GM23248 (cell line): ENCODE measurements around the gene DHFR2. TPM values are rescaled to one million over a fixed set of nuclear protein-coding genes. Genes with fewer than 3 reads are reported as not detected.

ENCODE experiments used
- DNase-seq: peaks from one replicate; pipeline ENCODE4 v3.0.0-alpha.2; 2015
- H2AFZ ChIP-seq: fragments of 200-600 bp; sonication (generic); 2 replicates; pipeline ENCODE4 v1.6.1; 2016; ENCODE audit warnings: antibody characterized with exemption
- H3F3A ChIP-seq: fragments of 200-600 bp; sonication (generic); 2 replicates; pipeline ENCODE4 v1.6.1; 2016; ENCODE audit warnings: mild to moderate bottlenecking, antibody characterized with exemption, mixed run types; ENCODE audit not compliant: insufficient read depth
- H3K27ac ChIP-seq: fragments of 200-600 bp; sonication (generic); 2 replicates; pipeline ENCODE4 v1.5.1; 2016; ENCODE audit warnings: mild to moderate bottlenecking
- H3K27me3 ChIP-seq: fragments of 200-600 bp; sonication (generic); replicated peaks from 2 replicates; pipeline ENCODE4 v1.6.1; 2016; ENCODE audit warnings: mild to moderate bottlenecking; ENCODE audit not compliant: insufficient read depth
- H3K36me3 ChIP-seq: fragments of 200-600 bp; sonication (generic); 2 replicates; pipeline ENCODE4 v1.6.1; 2016; ENCODE audit warnings: low read depth, mild to moderate bottlenecking
- H3K4me1 ChIP-seq: fragments of 200-600 bp; sonication (generic); 2 replicates; pipeline ENCODE4 v1.6.1; 2016; ENCODE audit warnings: mild to moderate bottlenecking; ENCODE audit not compliant: insufficient read depth
- H3K4me2 ChIP-seq: fragments of 200-600 bp; sonication (generic); one replicate; pipeline ENCODE4 v1.6.1; 2016; ENCODE audit warnings: mild to moderate bottlenecking; ENCODE audit not compliant: unreplicated experiment
- H3K4me3 ChIP-seq: fragments of 200-600 bp; sonication (generic); 2 replicates; pipeline ENCODE4 v1.5.1; 2016; ENCODE audit warnings: mild to moderate bottlenecking
- H3K79me2 ChIP-seq: fragments of 200-600 bp; sonication (generic); 2 replicates; pipeline ENCODE4 v1.6.1; 2016; ENCODE audit warnings: mild to moderate bottlenecking; ENCODE audit not compliant: insufficient read depth
- H3K9ac ChIP-seq: fragments of 200-600 bp; sonication (generic); 2 replicates; pipeline ENCODE4 v1.6.1; 2016; ENCODE audit warnings: mild to moderate bottlenecking
- H3K9me2 ChIP-seq: fragments of 200-600 bp; sonication (generic); 2 replicates; pipeline ENCODE4 v1.6.1; 2016; ENCODE audit warnings: mixed run types, mild to moderate bottlenecking, moderate library complexity; ENCODE audit not compliant: insufficient read depth
- H3K9me3 ChIP-seq: fragments of 200-600 bp; sonication (generic); one replicate; pipeline ENCODE4 v1.6.1; 2017; ENCODE audit warnings: low read depth
- H4K20me1 ChIP-seq: fragments of 200-600 bp; sonication (generic); 2 replicates; pipeline ENCODE4 v1.6.0; 2016; ENCODE audit not compliant: insufficient read depth
- EZH2 ChIP-seq: fragments of 200-600 bp; sonication (generic); IDR thresholded peaks from 2 replicates; pipeline ENCODE4 v1.6.1; 2018; ENCODE audit warnings: antibody characterized with exemption, mild to moderate bottlenecking; ENCODE audit not compliant: insufficient read depth, poor library complexity, severe bottlenecking
- EZH2phosphoT487 ChIP-seq: fragments of 200-600 bp; sonication (generic); IDR thresholded peaks from 2 replicates; pipeline ENCODE4 v1.6.1; 2018; ENCODE audit warnings: antibody characterized with exemption, moderate library complexity, mild to moderate bottlenecking, low read depth; ENCODE audit not compliant: insufficient read depth
- WGBS, 2 experiments: methylation state at CpG; one replicate each; pipeline ENCODE4 v1.1.6; 2015 to 2017; ENCODE audit warnings: low lambda C conversion rate in 2 of 2, low coverage in 1 of 2; ENCODE audit errors: missing lambda C conversion rate in 2 of 2; 5-methylcytosine and 5-hydroxymethylcytosine counted together
- in situ Hi-C: fragments of 300-500 bp; cut with MboI; formaldehyde crosslinking; loops from 2 replicates; pipeline ENCODE4 v1.15.0; 2020
- polyA plus RNA-seq: library from polyadenylated mRNA; unstranded; fragments of >200 nt; fragmentation: Nextera tagmentation; extraction: Ambion mirVana; gene quantifications from 2 replicates; pipeline ENCODE4 v1.2.1, GENCODE V29; 2016
- total RNA-seq: library from RNA; depleted of rRNA; stranded (reverse); fragments of >200 nt; shearing (Covaris generic); gene quantifications from 2 replicates; pipeline ENCODE4 v1.2.3, GENCODE V29; 2014

DHFR2 gene
- total and polyA plus RNA-seq, 2 experiments from 2014 or later, result 3.9 to 4.1 TPM

- Histone ChIP-seq H4K20me1 (no peaks in the 10 kb centered on the region), H3K4me2 (no peak overlapping the region), H3K4me1 (no peaks in the 10 kb centered on the region), H3K36me3 (peaks cover 22% of the 10 kb centered on the region), H3K27me3 (no peaks in the 10 kb centered on the region), H3K79me2 (no peaks in the 10 kb centered on the region), H3K9me2 (no peaks in the 10 kb centered on the region), H3F3A (0 out of 2 replicates have a peak, but pooled peaks cover 3% of the 10 kb centered on the region), H3K4me3 (no peak overlapping the region), H3K27ac (no peak overlapping the region), H3K9me3 (no peaks in the 10 kb centered on the region), H2AFZ (no peak overlapping the region), H3K9ac (no peak overlapping the region)
- in situ Hi-C loops, result no loop called here
- TF ChIP-seq EZH2phosphoT487, result no peak
- TF ChIP-seq EZH2, result no peak
- WGBS, 2 experiments, result 45 to 52% methylated on average over 4 of the region's 4 CpGs
- peak; percentile 45 for DNase-seq
Measured at GRCh38 chr3:94101860-94102259, 39.1 kb upstream of the DHFR2 start.

- H3K27me3 ChIP-seq, result no peaks in the 10 kb centered on the region
- in situ Hi-C loops, result no loop called here
- 0 out of 2 replicates have a peak, but pooled peaks cover 3% of the 10 kb centered on the region for H3F3A ChIP-seq
- no peak overlapping the region for H3K4me2 ChIP-seq
- no peak for DNase-seq
- WGBS, 2 experiments, result 95 to 100% methylated on average over 1 of the region's 1 CpG
- no peaks in the 10 kb centered on the region for H3K9me2 ChIP-seq
- H3K9me3 ChIP-seq, result no peaks in the 10 kb centered on the region
- H2AFZ ChIP-seq, result no peak overlapping the region
- TF ChIP-seq EZH2phosphoT487, result no peak
- no peak for TF ChIP-seq EZH2
- no peaks in the 10 kb centered on the region for H4K20me1 ChIP-seq
- H3K4me3 ChIP-seq, result no peak overlapping the region
- peaks cover 26% of the 10 kb centered on the region for H3K36me3 ChIP-seq
- no peaks in the 10 kb centered on the region for H3K79me2 ChIP-seq
- H3K27ac ChIP-seq, result no peak overlapping the region
- no peak overlapping the region for H3K9ac ChIP-seq
- no peaks in the 10 kb centered on the region for H3K4me1 ChIP-seq
Measured at GRCh38 chr3:94099311-94099710, 36.6 kb upstream of the DHFR2 start.

GRCh38 chr3:94098452-94098851 is 35.7 kb upstream of the DHFR2 start:
- H3K36me3 ChIP-seq, result peaks cover 26% of the 10 kb centered on the region
- no peak overlapping the region for H3K4me3 ChIP-seq
- DNase-seq, result peak; percentile 29
- H3K9me2 ChIP-seq, result no peaks in the 10 kb centered on the region
- no peaks in the 10 kb centered on the region for H3K27me3 ChIP-seq
- H3K9ac ChIP-seq, result no peak overlapping the region
- 0 out of 2 replicates have a peak, but pooled peaks cover 3% of the 10 kb centered on the region for H3F3A ChIP-seq
- 71 to 75% methylated on average over 3 of the region's 3 CpGs for WGBS, 2 experiments
- no peak overlapping the region for H3K4me2 ChIP-seq
- H3K27ac ChIP-seq, result no peak overlapping the region
- no peak overlapping the region for H2AFZ ChIP-seq
- no peaks in the 10 kb centered on the region for H3K4me1 ChIP-seq
- in situ Hi-C loops, result no loop called here
- H3K9me3 ChIP-seq, result no peaks in the 10 kb centered on the region
- TF ChIP-seq EZH2 (no peak), EZH2phosphoT487 (no peak)
- no peaks in the 10 kb centered on the region for H4K20me1 ChIP-seq
- no peaks in the 10 kb centered on the region for H3K79me2 ChIP-seq

DNA sequence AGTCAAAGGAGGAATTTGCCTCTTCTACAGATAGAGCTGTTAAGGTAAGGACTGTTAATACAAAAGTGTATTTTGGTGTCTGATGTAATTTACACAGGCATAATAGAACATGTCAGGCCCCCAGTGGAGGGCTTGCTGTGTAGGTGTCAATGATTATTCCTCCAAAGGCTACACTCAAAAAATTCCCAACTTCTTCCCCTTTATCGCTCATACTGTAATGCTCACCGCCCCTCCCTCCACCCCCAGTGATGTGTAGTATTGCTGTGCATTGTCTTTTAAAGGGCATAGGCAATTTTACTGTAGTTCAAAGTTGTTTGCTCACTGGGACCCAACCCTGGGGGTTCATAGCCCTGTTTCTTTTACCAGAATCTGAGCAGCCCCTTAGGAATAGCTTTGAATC is 32.4 kb upstream of the DHFR2 start:
- no peaks in the 10 kb centered on the region for H3K9me3 ChIP-seq
- no peak overlapping the region for H3K27ac ChIP-seq
- no peaks in the 10 kb centered on the region for H3K9me2 ChIP-seq
- H3K4me1 ChIP-seq, result no peaks in the 10 kb centered on the region
- 100% methylated on average over 2 of the region's 2 CpGs for WGBS, 2 experiments
- peaks cover 23% of the 10 kb centered on the region for H3K36me3 ChIP-seq
- H4K20me1 ChIP-seq, result no peaks in the 10 kb centered on the region
- in situ Hi-C loops, result no loop called here
- no peak overlapping the region for H2AFZ ChIP-seq
- H3F3A ChIP-seq, result 0 out of 2 replicates have a peak, but pooled peaks cover 3% of the 10 kb centered on the region
- no peak overlapping the region for H3K9ac ChIP-seq
- H3K79me2 ChIP-seq, result no peaks in the 10 kb centered on the region
- no peak overlapping the region for H3K4me2 ChIP-seq
- no peak overlapping the region for H3K4me3 ChIP-seq
- DNase-seq, result no peak
- no peaks in the 10 kb centered on the region for H3K27me3 ChIP-seq
- TF ChIP-seq EZH2 (no peak), EZH2phosphoT487 (no peak)

DNA sequence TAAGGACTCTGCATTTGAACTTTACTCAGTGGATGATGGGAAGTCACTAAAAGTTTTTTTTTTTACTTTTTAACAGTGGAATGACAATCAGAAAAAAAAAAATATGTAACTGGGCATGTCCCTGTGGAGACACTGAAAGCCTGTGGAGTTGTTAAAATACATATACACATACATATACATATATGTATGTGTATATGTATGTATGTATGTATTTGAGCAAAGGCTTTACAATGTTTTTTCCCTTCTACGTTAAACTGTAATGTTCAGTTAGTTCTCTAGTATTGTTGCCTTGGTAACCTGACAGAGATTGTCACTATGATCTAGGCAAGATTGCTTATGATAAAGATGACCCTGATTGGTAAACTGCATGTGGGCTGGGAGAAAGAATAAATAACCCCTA is 30.4 kb upstream of the DHFR2 start:
- peaks cover 21% of the 10 kb centered on the region for H3K36me3 ChIP-seq
- H2AFZ ChIP-seq, result no peak overlapping the region
- no peak overlapping the region for H3K9ac ChIP-seq
- 0 out of 2 replicates have a peak, but pooled peaks cover 3% of the 10 kb centered on the region for H3F3A ChIP-seq
- no peaks in the 10 kb centered on the region for H3K9me3 ChIP-seq
- no peak for DNase-seq
- H3K79me2 ChIP-seq, result no peaks in the 10 kb centered on the region
- no peak for TF ChIP-seq EZH2
- TF ChIP-seq EZH2phosphoT487, result no peak
- no peak overlapping the region for H3K4me3 ChIP-seq
- H4K20me1 ChIP-seq, result no peaks in the 10 kb centered on the region
- no peak overlapping the region for H3K27ac ChIP-seq
- no peaks in the 10 kb centered on the region for H3K4me1 ChIP-seq
- no peaks in the 10 kb centered on the region for H3K9me2 ChIP-seq
- 93 to 95% methylated on average over 1 of the region's 1 CpG for WGBS, 2 experiments
- in situ Hi-C loops, result no loop called here
- H3K4me2 ChIP-seq, result no peak overlapping the region
- no peaks in the 10 kb centered on the region for H3K27me3 ChIP-seq
